Esophagus muscularis mucosa (tissue), 4 donors: ENCODE results near the gene CYGB. TPM values are rescaled to one million over a fixed set of nuclear protein-coding genes. Genes with fewer than 3 reads are reported as not detected.
"Not testable (repeated sequence)": the region's sequence is repeated elsewhere in the genome, so short reads cannot be mapped to it uniquely, and the experiment has no call there.

Source experiments
- DNase-seq: peaks from one replicate; pipeline ENCODE4 v3.0.0-alpha.2; 2017; ENCODE audit errors: extremely low spot score
- H3K27ac ChIP-seq, 4 donors: fragments of 200-600 bp; sonication (generic); replicated peaks in 1 of 4; 1 replicate in 3 of 4; 2 replicates in 1 of 4; pipeline ENCODE4 v1.5.1; 2016 to 2019; ENCODE audit warnings: mild to moderate bottlenecking in 1 of 4
- H3K27me3 ChIP-seq, 4 donors: fragments of 200-600 bp; sonication (generic); one replicate each; pipeline versions ENCODE4 v1.5.1 to v1.6.0; 2016 to 2019
- H3K36me3 ChIP-seq, 4 donors: fragments of 200-600 bp; sonication (generic); one replicate each; pipeline ENCODE4 v1.5.1; 2016 to 2019
- H3K4me1 ChIP-seq, 4 donors: fragments of 200-600 bp; sonication (generic); one replicate each; pipeline ENCODE4 v1.5.1; 2016 to 2019
- H3K4me3 ChIP-seq, 4 donors: fragments of 200-600 bp; sonication (generic); 1 replicate in 2 of 4; 2 replicates in 2 of 4; pipeline ENCODE4 v1.5.1; 2016 to 2019; ENCODE audit warnings: mild to moderate bottlenecking in 4 of 4, moderate library complexity in 1 of 4
- H3K9me3 ChIP-seq, 4 donors: fragments of 200-600 bp; sonication (generic); 1 replicate in 3 of 4; 2 replicates in 1 of 4; pipeline ENCODE4 v1.5.1; 2016 to 2019
- EP300 ChIP-seq: sonication (generic); formaldehyde crosslinking; IDR thresholded peaks from one replicate; pipeline ENCODE4 v1.6.1; 2017; ENCODE audit warnings: antibody characterized with exemption
- POLR2A ChIP-seq: fragments of 450-650 bp; IDR thresholded peaks from one replicate; pipeline ENCODE4 v1.6.1; 2017; ENCODE audit warnings: antibody characterized with exemption, moderate library complexity, mild to moderate bottlenecking, low read depth
- POLR2AphosphoS5 ChIP-seq, 2 donors: sonication (generic); formaldehyde crosslinking; IDR thresholded peaks; one replicate each; pipeline ENCODE4 v1.6.1; 2017; ENCODE audit warnings: antibody characterized with exemption in 2 of 2
- WGBS: methylation state at CpG from one replicate; pipeline ENCODE4 v1.1.5; 2018; 5-methylcytosine and 5-hydroxymethylcytosine counted together
- intact Hi-C: fragments of 100-400 bp; cut with DNase I; formaldehyde crosslinking; loops from one replicate; pipeline ENCODE4 v1.15.1; 2023
- total RNA-seq, 4 donors: library from RNA; depleted of rRNA; stranded (reverse); fragments of >200 nt; gene quantifications; one replicate each; pipeline versions ENCODE4 v1.1.0 to v1.2.1, GENCODE V29; 2016
- TF ChIP-seq, protein P1 (sequence below), 3 experiments: fragments of 200-600 bp in 2 of 3; fragments of 450-650 bp in 1 of 3; sonication (generic) in 2 of 3; IDR thresholded peaks; one replicate each; pipeline ENCODE4 v1.5.1; 2017 to 2019; ENCODE audit warnings: antibody characterized with exemption in 3 of 3, mild to moderate bottlenecking in 2 of 3, moderate library complexity in 1 of 3

Gene CYGB
- total RNA-seq, 4 donors from 2014 or later = 10.8 to 23.5 (median 20.7) TPM

DNA sequence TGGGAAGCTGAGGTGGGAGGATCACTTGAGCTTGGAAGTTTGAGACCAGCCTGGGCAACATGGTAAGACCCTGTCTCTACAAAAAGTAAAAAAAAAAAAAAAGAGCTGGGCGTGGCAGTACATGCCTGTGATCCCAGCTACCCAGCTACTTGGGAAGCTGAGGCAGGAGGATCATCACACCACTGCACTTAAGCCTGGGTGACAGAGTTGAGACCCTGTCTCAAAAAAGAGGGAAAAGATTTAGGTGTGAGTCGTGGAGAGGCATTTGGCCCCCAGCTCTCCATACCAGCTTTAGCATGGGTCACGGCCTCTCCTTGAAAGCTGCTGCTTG is 29.1 kb upstream of the CYGB start:
- intact Hi-C loops = loop anchor here (5.0 kb wide), 1 partner anchor 61 kb away; no protein-coding TSS in a partner anchor
- peaks cover 0 to 60% (median 38%) of the 10 kb centered on the region in 4 donors for H3K36me3 ChIP-seq
- WGBS = 64% methylated on average over 3 of the region's 3 CpGs

DNA sequence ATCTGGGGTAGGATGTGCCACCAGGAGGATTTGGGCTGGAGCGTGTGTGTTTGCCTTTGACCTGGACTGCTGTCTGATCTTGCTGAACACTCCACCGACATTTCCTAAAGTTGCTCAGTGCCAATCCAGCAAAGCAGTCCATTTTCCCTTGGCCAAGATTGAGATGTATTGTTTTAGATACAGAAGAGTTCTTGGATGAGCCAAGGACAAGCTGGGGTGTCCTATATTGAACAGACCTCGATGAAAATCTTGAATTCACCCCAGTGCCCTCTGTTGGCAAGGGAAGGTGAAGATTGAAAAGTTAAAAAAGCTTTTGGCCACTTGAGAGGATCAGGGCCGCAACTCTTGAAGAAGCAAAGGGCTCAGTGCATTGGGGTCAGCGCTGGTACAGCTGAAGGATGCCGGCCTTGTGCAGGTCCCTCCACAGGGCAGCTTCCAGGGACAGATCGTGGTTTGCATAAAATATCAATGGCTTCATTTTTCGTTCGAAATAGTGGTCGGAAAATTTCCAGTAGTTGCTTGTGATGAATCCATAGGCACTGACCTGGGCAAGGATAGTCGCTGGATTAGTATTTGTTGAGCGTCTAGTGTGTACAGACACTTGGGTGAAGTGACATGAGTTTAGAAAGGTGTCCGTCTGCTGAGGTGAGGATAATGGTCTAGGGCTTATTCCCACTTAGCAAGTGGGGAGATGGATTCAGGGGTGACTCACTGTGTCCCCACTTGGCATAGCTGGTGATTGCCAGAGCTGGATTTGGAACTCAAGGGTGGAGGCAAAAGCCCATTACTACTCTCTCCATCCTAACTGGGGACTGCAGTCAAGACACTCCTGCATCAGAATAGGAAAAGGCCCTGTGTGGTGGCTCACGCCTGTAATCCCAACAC is 28.5 kb upstream of the CYGB start:
- Histone ChIP-seq H3K36me3 (peaks cover 0 to 65% (median 41%) of the 10 kb centered on the region in 4 donors), H3K4me1 (peaks cover 24 to 36% (median 33%) of the 10 kb centered on the region in 4 donors), H3K27me3 (peaks cover 0 to 15% (median 0%) of the 10 kb centered on the region in 4 donors), H3K27ac (no peak overlapping the region), H3K9me3 (no peaks in the 10 kb centered on the region), H3K4me3 (no peak overlapping the region)
- 92% methylated on average over 14 of the region's 14 CpGs for WGBS
- TF ChIP-seq, protein P1, sequence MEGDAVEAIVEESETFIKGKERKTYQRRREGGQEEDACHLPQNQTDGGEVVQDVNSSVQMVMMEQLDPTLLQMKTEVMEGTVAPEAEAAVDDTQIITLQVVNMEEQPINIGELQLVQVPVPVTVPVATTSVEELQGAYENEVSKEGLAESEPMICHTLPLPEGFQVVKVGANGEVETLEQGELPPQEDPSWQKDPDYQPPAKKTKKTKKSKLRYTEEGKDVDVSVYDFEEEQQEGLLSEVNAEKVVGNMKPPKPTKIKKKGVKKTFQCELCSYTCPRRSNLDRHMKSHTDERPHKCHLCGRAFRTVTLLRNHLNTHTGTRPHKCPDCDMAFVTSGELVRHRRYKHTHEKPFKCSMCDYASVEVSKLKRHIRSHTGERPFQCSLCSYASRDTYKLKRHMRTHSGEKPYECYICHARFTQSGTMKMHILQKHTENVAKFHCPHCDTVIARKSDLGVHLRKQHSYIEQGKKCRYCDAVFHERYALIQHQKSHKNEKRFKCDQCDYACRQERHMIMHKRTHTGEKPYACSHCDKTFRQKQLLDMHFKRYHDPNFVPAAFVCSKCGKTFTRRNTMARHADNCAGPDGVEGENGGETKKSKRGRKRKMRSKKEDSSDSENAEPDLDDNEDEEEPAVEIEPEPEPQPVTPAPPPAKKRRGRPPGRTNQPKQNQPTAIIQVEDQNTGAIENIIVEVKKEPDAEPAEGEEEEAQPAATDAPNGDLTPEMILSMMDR (IDR thresholded peaks at IDR 0.05) = no peak
- TF ChIP-seq POLR2A (no peak), POLR2AphosphoS5 (IDR thresholded peaks at IDR 0.05) (no peak), EP300 (no peak)
- intact Hi-C loops = loop anchor here (5.0 kb wide), 1 partner anchor 61 kb away; no protein-coding TSS in a partner anchor
- DNase-seq = no peak

More for the DNA sequence above, 29.1 kb upstream of the CYGB start:
- Histone ChIP-seq H3K9me3 (no peaks in the 10 kb centered on the region), H3K4me3 (no peak overlapping the region), H3K4me1 (peaks cover 18 to 30% (median 27%) of the 10 kb centered on the region in 4 donors), H3K27me3 (peaks cover 0 to 15% (median 0%) of the 10 kb centered on the region in 4 donors), H3K27ac (no peak overlapping the region)
- no peak for DNase-seq
- TF ChIP-seq, protein P1 (IDR thresholded peaks at IDR 0.05) = no peak
- TF ChIP-seq POLR2AphosphoS5 (IDR thresholded peaks at IDR 0.05) (no peak), EP300 (no peak), POLR2A (no peak)

DNA sequence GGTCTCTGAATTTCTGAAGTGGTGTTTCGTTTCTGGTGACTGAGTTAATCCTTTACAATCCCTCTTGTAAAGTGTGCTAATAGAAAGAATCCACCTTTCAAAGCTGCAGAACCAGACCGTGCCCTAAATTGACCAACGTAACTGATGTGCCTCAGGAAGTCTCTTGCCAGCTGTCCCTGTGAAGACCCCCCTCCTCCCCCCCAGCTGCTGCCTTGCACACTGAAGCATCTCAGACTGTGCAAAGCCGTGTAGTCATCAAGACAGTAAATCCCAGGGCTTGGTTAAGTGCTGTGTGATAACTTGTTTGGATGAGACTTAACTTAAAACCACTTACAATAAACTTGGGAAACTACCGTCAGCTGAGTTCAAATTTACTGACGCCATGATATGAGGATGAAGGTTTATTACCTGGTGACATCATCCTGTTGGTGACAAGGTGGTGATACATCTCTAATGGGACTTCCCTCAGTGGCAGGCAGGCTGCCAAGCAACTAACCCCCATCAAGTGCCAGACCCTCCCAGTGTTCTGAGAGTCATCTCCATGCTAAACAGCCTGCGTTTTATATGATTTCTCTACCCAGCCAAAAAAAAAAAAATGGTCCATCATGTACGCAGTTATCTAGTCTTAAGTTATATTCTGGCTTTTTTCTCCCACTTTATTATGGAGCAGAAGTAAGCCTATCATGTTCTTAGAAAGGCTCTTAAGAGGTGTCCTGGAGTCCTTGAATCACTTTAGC is 27.6 kb upstream of the CYGB start:
- H3K27ac ChIP-seq, H3K4me3 ChIP-seq, DNase-seq, H3K9me3 ChIP-seq: not testable (repeated sequence)
- Histone ChIP-seq H3K36me3 (peaks cover 0 to 65% (median 43%) of the 10 kb centered on the region in 4 donors), H3K4me1 (peaks cover 32 to 44% (median 41%) of the 10 kb centered on the region in 4 donors), H3K27me3 (peaks cover 0 to 12% (median 0%) of the 10 kb centered on the region in 4 donors)
- WGBS = 71% methylated on average over 4 of the region's 8 CpGs
- intact Hi-C loops = loop anchor here (5.0 kb wide), 1 partner anchor 62 kb away; no protein-coding TSS in a partner anchor

DNA sequence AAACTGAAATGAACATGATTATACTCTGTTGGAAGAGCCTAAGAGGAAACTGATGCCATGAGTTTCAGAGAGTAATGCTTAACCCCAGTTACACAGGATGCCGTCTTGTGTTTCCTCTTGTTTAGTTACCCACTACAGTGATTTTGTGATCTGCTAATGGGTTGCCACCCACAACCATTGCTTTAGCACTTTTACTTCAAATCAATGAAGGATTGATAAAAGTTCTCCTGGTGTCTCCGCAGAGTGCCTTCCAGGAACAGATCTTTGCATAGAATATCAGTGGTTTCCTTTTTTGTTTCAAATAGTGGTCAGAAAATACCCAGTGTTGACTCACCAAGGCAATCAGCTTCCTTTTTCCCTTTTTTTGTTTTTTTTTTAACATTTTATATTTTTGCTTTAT is 25.9 kb upstream of the CYGB start:
- H3K27ac ChIP-seq, H3K9me3 ChIP-seq, DNase-seq, H3K4me3 ChIP-seq, intact Hi-C loops, H3K27me3 ChIP-seq: not testable (repeated sequence)
- 80% methylated on average over 2 of the region's 2 CpGs for WGBS
- peaks cover 0 to 69% (median 45%) of the 10 kb centered on the region in 4 donors for H3K36me3 ChIP-seq
- peaks cover 47 to 52% (median 49%) of the 10 kb centered on the region in 4 donors for H3K4me1 ChIP-seq

DNA sequence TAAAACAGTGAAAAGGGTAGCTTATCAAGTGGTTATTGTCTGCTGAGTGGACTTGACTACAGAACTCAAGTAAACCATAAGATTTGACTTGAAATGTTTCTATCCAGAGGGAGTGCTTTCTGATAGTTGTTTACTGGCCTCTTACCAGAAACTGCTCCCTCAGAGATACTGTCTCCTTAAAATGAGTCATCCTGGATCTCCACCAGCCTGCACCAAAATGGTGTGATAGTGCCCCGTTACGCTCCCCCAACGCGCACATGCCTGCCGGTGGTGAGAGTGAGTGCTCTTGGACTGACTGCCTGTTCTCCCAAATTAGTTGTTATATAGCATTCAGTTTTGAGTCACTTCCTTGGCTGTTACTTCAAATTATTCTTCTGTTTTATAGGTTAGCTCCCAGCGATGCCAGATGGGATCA is 25.2 kb upstream of the CYGB start:
- peaks cover 41 to 55% (median 50%) of the 10 kb centered on the region in 4 donors for H3K4me1 ChIP-seq

More for the DNA sequence above, 25.2 kb upstream of the CYGB start:
- peak overlapping the region in 3 of 4 donors; percentile 8 to 55 (median 54) for H3K27ac ChIP-seq
- H3K4me3 ChIP-seq = no peak overlapping the region
- H3K9me3 ChIP-seq = no peaks in the 10 kb centered on the region
- no peak for TF ChIP-seq EP300
- TF ChIP-seq, protein P1 (IDR thresholded peaks at IDR 0.05) = no peak
- no peak for TF ChIP-seq POLR2A
- TF ChIP-seq POLR2AphosphoS5 (IDR thresholded peaks at IDR 0.05) = no peak
- no peak for DNase-seq
- no peaks in the 10 kb centered on the region for H3K27me3 ChIP-seq
- WGBS = 70% methylated on average over 5 of the region's 6 CpGs
- H3K36me3 ChIP-seq = peaks cover 0 to 69% (median 45%) of the 10 kb centered on the region in 4 donors
- intact Hi-C loops = no loop called here
